CD4-positive, alpha-beta T cell (primary cell): ENCODE results near the gene XNDC1N. TPM values are rescaled to one million over a fixed set of nuclear protein-coding genes. Genes with fewer than 3 reads are reported as not detected.

Source experiments
- total RNA-seq, 174 experiments: library from RNA in 2 of 174; stranded (reverse) in 2 of 174; gene quantifications; one replicate each; pipeline ENCODE4 v1.2.3 and lab custom pipeline; 2021 to 2026

The XNDC1N gene
- total RNA-seq, 2 experiments from 2014 or later = 14.9 to 15.7 TPM

Other genes starting within 250 kb of the XNDC1N start
- not detected for gene DEFB108B, start 95.4 kb downstream of the XNDC1N start, total RNA-seq
- gene DEFB131B, start 50.1 kb downstream of the XNDC1N start, total RNA-seq = not detected
- 10 to 100 TPM; 10.1 to 10.4 TPM for gene RNF121, start 452 bp upstream of the XNDC1N start, total RNA-seq
- 10 to 100 TPM; 14.7 to 16.8 TPM for gene IL18BP, start 70.3 kb upstream of the XNDC1N start, total RNA-seq
- 100 to 1,000 TPM; 191 to 197 TPM for gene NUMA1, start 151.9 kb upstream of the XNDC1N start, total RNA-seq
- 1 to 10 TPM in 1 of 2 experiments, under 1 TPM in 1; 0.87 to 1.1 TPM for gene LRRC51, start 152.3 kb upstream of the XNDC1N start, total RNA-seq
- 10 to 100 TPM; 29.5 to 30.4 TPM for gene LAMTOR1, start 174.7 kb upstream of the XNDC1N start, total RNA-seq
- gene TOMT, start 177.3 kb upstream of the XNDC1N start, total RNA-seq = not detected
- gene ANAPC15, start 184.1 kb upstream of the XNDC1N start, total RNA-seq = 10 to 100 TPM; 48.8 to 52.5 TPM
- gene FOLR3, start 207.1 kb upstream of the XNDC1N start, total RNA-seq = under 1 TPM in 1 of 2 experiments, not detected in 1; 0.47 TPM